ENCODE measurements around the gene ACSM3.

DNA sequence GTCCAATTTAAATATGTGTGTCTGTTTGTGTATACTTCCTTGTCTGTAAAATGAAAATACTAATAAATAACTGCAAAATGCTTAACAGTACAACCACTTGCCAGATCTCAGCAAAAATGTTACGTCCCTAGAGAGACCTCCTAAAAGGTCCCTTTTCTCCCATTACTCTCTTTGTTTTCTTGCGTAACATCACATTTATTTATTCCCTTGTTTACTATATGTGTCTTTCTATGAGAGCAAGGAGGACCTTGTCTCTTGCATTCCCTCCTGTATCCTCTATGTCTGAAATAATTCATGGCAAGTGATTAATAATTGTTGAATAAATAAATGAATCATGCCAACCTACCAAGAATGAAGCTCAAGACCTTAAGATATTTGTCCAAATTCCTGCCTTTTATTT is 1.9 kb downstream of the ACSM3 start:
- no peak for TF ChIP-seq EZH2 (IDR thresholded peaks at IDR 0.05; ENCODE audit: borderline replicate concordance, control insufficient read depth, low read depth, low read length)
- no peak for TF ChIP-seq JUNB (IDR thresholded peaks at IDR 0.05)
- no peak for TF ChIP-seq RAD21 (IDR thresholded peaks at IDR 0.05; ENCODE audit: insufficient read depth, low read depth, low read length)
- TF ChIP-seq, protein P1, sequence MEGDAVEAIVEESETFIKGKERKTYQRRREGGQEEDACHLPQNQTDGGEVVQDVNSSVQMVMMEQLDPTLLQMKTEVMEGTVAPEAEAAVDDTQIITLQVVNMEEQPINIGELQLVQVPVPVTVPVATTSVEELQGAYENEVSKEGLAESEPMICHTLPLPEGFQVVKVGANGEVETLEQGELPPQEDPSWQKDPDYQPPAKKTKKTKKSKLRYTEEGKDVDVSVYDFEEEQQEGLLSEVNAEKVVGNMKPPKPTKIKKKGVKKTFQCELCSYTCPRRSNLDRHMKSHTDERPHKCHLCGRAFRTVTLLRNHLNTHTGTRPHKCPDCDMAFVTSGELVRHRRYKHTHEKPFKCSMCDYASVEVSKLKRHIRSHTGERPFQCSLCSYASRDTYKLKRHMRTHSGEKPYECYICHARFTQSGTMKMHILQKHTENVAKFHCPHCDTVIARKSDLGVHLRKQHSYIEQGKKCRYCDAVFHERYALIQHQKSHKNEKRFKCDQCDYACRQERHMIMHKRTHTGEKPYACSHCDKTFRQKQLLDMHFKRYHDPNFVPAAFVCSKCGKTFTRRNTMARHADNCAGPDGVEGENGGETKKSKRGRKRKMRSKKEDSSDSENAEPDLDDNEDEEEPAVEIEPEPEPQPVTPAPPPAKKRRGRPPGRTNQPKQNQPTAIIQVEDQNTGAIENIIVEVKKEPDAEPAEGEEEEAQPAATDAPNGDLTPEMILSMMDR (IDR thresholded peaks at IDR 0.05 in 2 of 3, conservative IDR thresholded peaks at IDR 0.05 in 1 of 3; ENCODE audit: control insufficient read depth in 2 of 3, extremely low read depth in 1 of 3, insufficient read depth in 1 of 3, low read depth in 3 of 3, low read length in 3 of 3) = no peak
- no peak for TF ChIP-seq POLR2A (IDR thresholded peaks at IDR 0.05; ENCODE audit: low read depth, low read length)
- TF ChIP-seq EP300 (IDR thresholded peaks at IDR 0.05; ENCODE audit: borderline replicate concordance in 1 of 2, control insufficient read depth in 1 of 2, low read depth in 2 of 2, low read length in 2 of 2) = no peak
- TF ChIP-seq, protein P2, sequence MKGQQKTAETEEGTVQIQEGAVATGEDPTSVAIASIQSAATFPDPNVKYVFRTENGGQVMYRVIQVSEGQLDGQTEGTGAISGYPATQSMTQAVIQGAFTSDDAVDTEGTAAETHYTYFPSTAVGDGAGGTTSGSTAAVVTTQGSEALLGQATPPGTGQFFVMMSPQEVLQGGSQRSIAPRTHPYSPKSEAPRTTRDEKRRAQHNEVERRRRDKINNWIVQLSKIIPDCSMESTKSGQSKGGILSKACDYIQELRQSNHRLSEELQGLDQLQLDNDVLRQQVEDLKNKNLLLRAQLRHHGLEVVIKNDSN (IDR thresholded peaks at IDR 0.05; ENCODE audit: borderline replicate concordance, extremely low read length, insufficient read depth, low read depth, low read length) = no peak
- no peak for TF ChIP-seq NFIC (IDR thresholded peaks at IDR 0.05; ENCODE audit: low read depth, low read length)
- TF ChIP-seq POLR2AphosphoS2 (IDR thresholded peaks at IDR 0.05; ENCODE audit: low read depth, low read length) = no peak
- TF ChIP-seq, protein P3, sequence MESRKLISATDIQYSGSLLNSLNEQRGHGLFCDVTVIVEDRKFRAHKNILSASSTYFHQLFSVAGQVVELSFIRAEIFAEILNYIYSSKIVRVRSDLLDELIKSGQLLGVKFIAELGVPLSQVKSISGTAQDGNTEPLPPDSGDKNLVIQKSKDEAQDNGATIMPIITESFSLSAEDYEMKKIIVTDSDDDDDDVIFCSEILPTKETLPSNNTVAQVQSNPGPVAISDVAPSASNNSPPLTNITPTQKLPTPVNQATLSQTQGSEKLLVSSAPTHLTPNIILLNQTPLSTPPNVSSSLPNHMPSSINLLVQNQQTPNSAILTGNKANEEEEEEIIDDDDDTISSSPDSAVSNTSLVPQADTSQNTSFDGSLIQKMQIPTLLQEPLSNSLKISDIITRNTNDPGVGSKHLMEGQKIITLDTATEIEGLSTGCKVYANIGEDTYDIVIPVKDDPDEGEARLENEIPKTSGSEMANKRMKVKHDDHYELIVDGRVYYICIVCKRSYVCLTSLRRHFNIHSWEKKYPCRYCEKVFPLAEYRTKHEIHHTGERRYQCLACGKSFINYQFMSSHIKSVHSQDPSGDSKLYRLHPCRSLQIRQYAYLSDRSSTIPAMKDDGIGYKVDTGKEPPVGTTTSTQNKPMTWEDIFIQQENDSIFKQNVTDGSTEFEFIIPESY (IDR thresholded peaks at IDR 0.05) = no peak
- TF ChIP-seq ZNF24 (IDR thresholded peaks at IDR 0.05) = no peak
- no peak for TF ChIP-seq POLR2AphosphoS5 (IDR thresholded peaks at IDR 0.05; ENCODE audit: low read length)
- no peak for TF ChIP-seq ZNF384 (IDR thresholded peaks at IDR 0.05; ENCODE audit: borderline replicate concordance, low read depth, low read length)
- TF ChIP-seq TAF1 (IDR thresholded peaks at IDR 0.05; ENCODE audit: borderline replicate concordance, low read depth, low read length) = no peak
